Breast epithelium (tissue), 4 donors: ENCODE data around the gene MTG1. TPM values are rescaled to one million over a fixed set of nuclear protein-coding genes. Genes with fewer than 3 reads are reported as not detected.

Experiments
- DNase-seq, 2 donors: peaks; one replicate each; pipeline ENCODE4 v3.0.0-alpha.2; 2019; ENCODE audit warnings: low spot score in 2 of 2
- H3K27ac ChIP-seq, 2 donors: fragments of 200-600 bp; sonication (generic) in 1 of 2; one replicate each; pipeline ENCODE4 v1.5.1; 2016 to 2019; ENCODE audit warnings: mild to moderate bottlenecking in 1 of 2
- H3K27me3 ChIP-seq, 2 donors: fragments of 200-600 bp; sonication (generic) in 1 of 2; one replicate each; pipeline versions ENCODE4 v1.5.1 to v1.6.0; 2017 to 2019; ENCODE audit warnings: control low read depth in 1 of 2, mild to moderate bottlenecking in 1 of 2
- H3K36me3 ChIP-seq: fragments of 200-600 bp; one replicate; pipeline ENCODE4 v1.5.1; 2019
- H3K4me1 ChIP-seq, 2 donors: fragments of 200-600 bp; sonication (generic); one replicate each; pipeline ENCODE4 v1.5.1; 2016 to 2019; ENCODE audit warnings: control low read depth in 1 of 2
- H3K4me3 ChIP-seq, 3 donors: fragments of 200-600 bp; sonication (generic); 1 replicate in 2 of 3; 2 replicates in 1 of 3; pipeline ENCODE4 v1.5.1; 2016 to 2019; ENCODE audit warnings: mild to moderate bottlenecking in 3 of 3, moderate library complexity in 2 of 3
- H3K9me3 ChIP-seq, 2 donors: fragments of 200-600 bp; sonication (generic) in 1 of 2; one replicate each; pipeline ENCODE4 v1.5.1; 2016 to 2019; ENCODE audit warnings: control low read depth in 1 of 2
- CTCF ChIP-seq, 3 donors: fragments of 450-650 bp; IDR thresholded peaks; one replicate each; pipeline ENCODE4 v1.5.1; 2016 to 2017; ENCODE audit warnings: antibody characterized with exemption in 3 of 3, mild to moderate bottlenecking in 3 of 3, moderate library complexity in 3 of 3
- POLR2A ChIP-seq: fragments of 450-650 bp; IDR thresholded peaks from one replicate; pipeline ENCODE4 v1.6.1; 2016; ENCODE audit warnings: antibody characterized with exemption, mild to moderate bottlenecking, moderate library complexity
- POLR2AphosphoS5 ChIP-seq, 3 donors: sonication (generic); formaldehyde crosslinking; IDR thresholded peaks; one replicate each; pipeline ENCODE4 v1.6.1; 2017; ENCODE audit warnings: antibody characterized with exemption in 3 of 3
- intact Hi-C: fragments of 100-400 bp; cut with DNase I; formaldehyde crosslinking; loops from one replicate; pipeline ENCODE4 v1.15.1; 2023; ENCODE audit warnings: low total_unique reads
- total RNA-seq, 3 donors: library from RNA; depleted of rRNA; stranded (reverse); fragments of >200 nt; gene quantifications; one replicate each; pipeline ENCODE4 v1.1.0, GENCODE V29; 2016

Gene MTG1
- total RNA-seq, 3 donors from 2014 or later: 22.9 to 56.4 (median 37.0) TPM

- no peak overlapping the region for H3K4me3 ChIP-seq
- no peak overlapping the region for H3K27ac ChIP-seq
- no peaks in the 10 kb centered on the region for H3K9me3 ChIP-seq
- intact Hi-C loops: no loop called here
- DNase-seq: no peak
- H3K4me1 ChIP-seq: no peaks in the 10 kb centered on the region
- H3K36me3 ChIP-seq: no peaks in the 10 kb centered on the region
- H3K27me3 ChIP-seq: peaks cover 6 to 49% of the 10 kb centered on the region in 2 donors
- no peak for TF ChIP-seq POLR2AphosphoS5 (IDR thresholded peaks at IDR 0.05)
- TF ChIP-seq CTCF (IDR thresholded peaks at IDR 0.05): no peak
Measured at GRCh38 chr10:133349160-133349568, 44.8 kb upstream of the MTG1 start.

- H3K4me3 ChIP-seq: no peak overlapping the region
- H3K9me3 ChIP-seq: no peaks in the 10 kb centered on the region
- no peaks in the 10 kb centered on the region for H3K4me1 ChIP-seq
- no peaks in the 10 kb centered on the region for H3K36me3 ChIP-seq
- DNase-seq: no peak
- H3K27ac ChIP-seq: no peak overlapping the region
- peaks cover 6 to 45% of the 10 kb centered on the region in 2 donors for H3K27me3 ChIP-seq
- no peak for TF ChIP-seq POLR2AphosphoS5 (IDR thresholded peaks at IDR 0.05)
- no peak for TF ChIP-seq POLR2A
- TF ChIP-seq CTCF (IDR thresholded peaks at IDR 0.05): no peak
- intact Hi-C loops: no loop called here
Measured at GRCh38 chr10:133349577-133350011, 44.4 kb upstream of the MTG1 start.

GRCh38 chr10:133350283-133350949, 43.5 kb upstream of the MTG1 start:
- H3K27ac ChIP-seq: no peak overlapping the region
- intact Hi-C loops: no loop called here
- no peaks in the 10 kb centered on the region for H3K4me1 ChIP-seq
- no peaks in the 10 kb centered on the region for H3K36me3 ChIP-seq
- H3K4me3 ChIP-seq: no peak overlapping the region
- TF ChIP-seq POLR2AphosphoS5 (IDR thresholded peaks at IDR 0.05): no peak
- TF ChIP-seq CTCF (IDR thresholded peaks at IDR 0.05): no peak
- TF ChIP-seq POLR2A: no peak
- peaks cover 6 to 36% of the 10 kb centered on the region in 2 donors for H3K27me3 ChIP-seq
- no peak for DNase-seq
- no peaks in the 10 kb centered on the region for H3K9me3 ChIP-seq

- Histone ChIP-seq H3K4me3 (no peak overlapping the region), H3K36me3 (no peaks in the 10 kb centered on the region), H3K9me3 (no peaks in the 10 kb centered on the region), H3K27me3 (peaks cover 6 to 31% of the 10 kb centered on the region in 2 donors), H3K27ac (no peak overlapping the region), H3K4me1 (no peaks in the 10 kb centered on the region)
- no peak for TF ChIP-seq POLR2AphosphoS5 (IDR thresholded peaks at IDR 0.05)
- TF ChIP-seq POLR2A: no peak
- no peak for TF ChIP-seq CTCF (IDR thresholded peaks at IDR 0.05)
- intact Hi-C loops: no loop called here
- DNase-seq: no peak
Measured at GRCh38 chr10:133350950-133351329, 43.0 kb upstream of the MTG1 start.

GRCh38 chr10:133351408-133352318, 42.3 kb upstream of the MTG1 start:
- no peak overlapping the region for H3K27ac ChIP-seq
- TF ChIP-seq POLR2AphosphoS5 (IDR thresholded peaks at IDR 0.05): no peak
- no peak for TF ChIP-seq CTCF (IDR thresholded peaks at IDR 0.05)
- no peaks in the 10 kb centered on the region for H3K9me3 ChIP-seq
- intact Hi-C loops: no loop called here
- H3K4me1 ChIP-seq: peaks cover 0 to 2% of the 10 kb centered on the region in 2 donors
- no peak overlapping the region for H3K4me3 ChIP-seq
- H3K36me3 ChIP-seq: no peaks in the 10 kb centered on the region
- H3K27me3 ChIP-seq: peaks cover 6 to 25% of the 10 kb centered on the region in 2 donors
- DNase-seq: no peak
